Stimulated activated CD4-positive, alpha-beta T cell treated with anti-CD3 and anti-CD28 coated beads, TNF-alpha, amount 100 ng/mL, for 4 hours (primary cell): ENCODE measurements around the gene HMCN2.

Experiments used
- DNase-seq, 3 experiments: peaks; one replicate each; pipeline ENCODE4 v3.0.0-alpha.2; 2020; ENCODE audit warnings: low read depth in 3 of 3

Gene HMCN2

GRCh38 chr9:130308081-130308571, 42.6 kb downstream of the HMCN2 start:
- DNase-seq: no peak

DNA sequence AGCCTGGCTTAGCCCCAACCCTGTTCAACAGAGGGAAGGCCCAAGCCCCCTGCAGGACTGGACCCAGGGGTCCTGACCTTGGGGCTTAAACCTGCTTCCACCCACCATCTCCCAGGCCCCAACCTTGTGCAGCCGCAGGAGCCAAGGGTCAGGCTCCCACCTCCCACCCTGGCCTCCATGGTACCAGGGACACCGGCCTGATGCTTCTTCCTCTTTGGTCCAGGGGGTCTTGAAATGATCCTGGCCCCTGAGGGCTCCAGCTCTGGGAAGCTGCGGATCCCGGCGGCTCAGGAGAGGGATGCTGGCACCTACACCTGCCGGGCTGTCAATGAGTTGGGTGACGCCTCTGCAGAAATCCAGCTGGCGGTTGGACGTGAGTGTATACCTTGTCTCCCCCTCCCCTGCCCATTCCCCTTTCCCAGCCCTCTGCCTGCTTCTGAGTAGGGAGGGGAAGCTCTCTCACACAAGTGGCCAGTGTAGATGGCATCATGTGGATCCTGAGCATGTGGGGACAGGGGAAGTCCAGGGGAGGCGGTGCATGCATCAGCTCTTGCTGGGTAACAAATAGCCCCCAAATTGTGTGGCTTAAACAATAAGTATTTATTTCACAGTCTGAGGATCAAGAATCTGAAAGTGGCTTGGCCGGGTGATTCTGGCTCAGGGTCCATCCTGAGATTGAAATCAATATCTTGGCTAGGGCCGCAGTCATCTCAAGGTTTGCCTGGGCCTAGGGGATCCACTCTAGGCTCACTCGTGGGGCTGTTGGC, 44.3 kb downstream of the HMCN2 start:
- DNase-seq: no peak

DNA sequence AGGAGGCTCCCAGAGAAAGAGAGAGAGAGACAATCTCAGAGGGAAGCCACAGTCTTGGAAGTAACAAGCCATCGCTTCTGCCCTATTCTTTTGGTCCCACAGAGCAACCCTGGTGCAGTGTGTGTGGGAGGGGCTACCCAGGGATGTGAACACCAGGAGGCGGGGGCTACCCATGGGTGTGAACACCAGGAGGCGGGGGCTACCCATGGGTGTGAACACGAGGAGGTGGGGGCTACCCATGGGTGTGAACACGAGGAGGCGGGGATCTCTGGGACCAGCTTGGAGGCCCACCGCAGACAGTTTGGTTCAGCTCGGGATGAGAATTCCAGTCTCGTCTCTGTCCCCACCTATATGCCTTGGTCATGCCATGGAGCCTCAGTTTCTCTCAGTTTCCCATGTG, 44.9 kb downstream of the HMCN2 start:
- no peak for DNase-seq

- DNase-seq: no peak
These were observed 45.4 kb downstream of the HMCN2 start for GRCh38 chr9:130311003-130311402.

DNA sequence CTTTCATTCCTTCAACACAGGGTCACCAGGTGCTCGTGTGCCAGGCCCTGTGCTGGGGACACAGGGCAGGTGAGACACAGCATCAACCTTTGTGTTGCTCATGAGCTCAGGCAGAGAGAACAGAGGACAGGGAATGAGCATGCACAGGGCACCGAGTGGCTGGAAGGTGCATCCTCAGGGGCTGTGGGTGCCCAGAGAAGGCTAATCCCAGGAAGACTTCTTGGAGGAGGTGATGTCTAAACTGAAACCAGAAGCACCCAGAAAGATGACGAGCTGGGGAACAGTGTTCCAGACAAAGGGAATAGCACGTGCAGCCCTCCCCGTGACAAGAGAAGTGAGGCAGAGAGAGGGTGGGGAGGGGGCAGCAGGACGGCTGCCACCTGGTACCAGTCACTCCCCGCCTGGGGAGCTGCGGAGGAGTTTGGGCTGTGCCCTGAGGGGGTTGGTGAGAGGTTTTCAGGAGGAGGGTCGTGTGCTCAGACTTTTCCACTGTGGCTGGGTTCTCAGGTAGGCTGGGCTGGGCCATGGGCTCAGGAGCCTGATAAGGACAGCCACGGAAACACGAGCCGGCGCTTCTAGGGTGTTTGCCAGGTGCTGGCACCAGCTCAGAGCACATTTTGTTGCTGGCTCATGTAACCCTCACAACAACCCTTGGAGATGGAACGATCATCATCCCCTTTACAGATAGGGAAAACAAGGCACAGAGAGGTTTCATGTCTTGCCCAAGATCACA, 46.0 kb downstream of the HMCN2 start:
- DNase-seq: no peak

DNA sequence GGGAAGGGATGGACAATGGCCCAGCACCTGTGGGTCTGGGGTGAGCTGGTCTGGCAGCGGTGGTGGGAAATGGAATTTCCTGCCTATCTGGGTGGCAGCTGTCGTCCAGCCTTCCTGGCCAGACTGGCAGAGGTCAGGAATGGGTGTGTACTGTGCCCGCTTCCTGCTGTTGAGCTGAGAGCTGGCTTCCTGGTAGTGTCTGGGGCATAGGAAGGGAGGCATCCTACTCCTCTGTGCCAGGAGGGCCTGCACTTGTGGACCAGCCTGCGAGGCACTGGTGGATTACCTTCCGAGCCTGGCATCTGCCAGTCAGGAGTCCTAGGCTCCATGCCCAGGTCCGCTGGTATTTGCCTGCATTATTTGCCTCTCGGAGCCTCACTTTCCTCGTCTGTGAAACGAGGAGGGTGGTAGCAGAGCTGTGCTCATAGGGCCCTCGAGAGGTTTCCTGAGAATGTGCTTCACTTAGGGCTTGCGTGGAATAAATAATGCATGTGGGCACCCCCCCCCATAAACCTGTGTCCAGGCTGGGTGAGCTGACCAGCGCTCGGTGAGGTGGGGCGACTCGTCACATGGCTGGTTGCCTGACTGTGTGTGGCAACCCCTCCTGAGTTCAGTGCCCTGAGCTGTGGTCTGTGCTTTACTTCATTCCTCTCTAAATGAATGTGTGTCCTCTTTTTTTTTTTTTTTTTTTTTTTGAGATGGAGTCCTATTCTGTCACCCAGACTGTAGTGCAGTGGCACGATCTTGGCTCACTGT, 47.7 kb downstream of the HMCN2 start:
- no peak for DNase-seq

GRCh38 chr9:130315446-130316226, 50.1 kb downstream of the HMCN2 start:
- no peak for DNase-seq

DNA sequence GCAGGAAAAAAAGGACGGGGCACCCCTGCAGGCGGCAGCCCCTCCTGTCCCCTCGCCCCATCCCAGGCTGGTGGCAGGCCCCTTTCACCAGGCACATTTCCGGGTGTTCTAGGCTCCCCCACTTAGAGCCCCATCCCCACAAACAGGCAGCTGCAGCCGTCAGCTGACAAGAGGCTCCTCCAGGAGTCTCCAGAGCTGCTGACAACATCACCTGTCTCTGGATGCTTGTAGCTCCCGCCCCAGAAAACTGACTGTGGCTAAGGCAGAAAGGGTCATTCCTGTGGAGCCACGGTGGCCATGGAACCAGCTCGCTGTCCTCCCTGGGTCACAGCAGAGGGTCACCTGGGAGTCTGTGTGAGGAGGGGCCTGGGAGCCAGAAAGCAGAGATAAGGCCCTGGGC, 50.9 kb downstream of the HMCN2 start:
- no peak for DNase-seq

DNA sequence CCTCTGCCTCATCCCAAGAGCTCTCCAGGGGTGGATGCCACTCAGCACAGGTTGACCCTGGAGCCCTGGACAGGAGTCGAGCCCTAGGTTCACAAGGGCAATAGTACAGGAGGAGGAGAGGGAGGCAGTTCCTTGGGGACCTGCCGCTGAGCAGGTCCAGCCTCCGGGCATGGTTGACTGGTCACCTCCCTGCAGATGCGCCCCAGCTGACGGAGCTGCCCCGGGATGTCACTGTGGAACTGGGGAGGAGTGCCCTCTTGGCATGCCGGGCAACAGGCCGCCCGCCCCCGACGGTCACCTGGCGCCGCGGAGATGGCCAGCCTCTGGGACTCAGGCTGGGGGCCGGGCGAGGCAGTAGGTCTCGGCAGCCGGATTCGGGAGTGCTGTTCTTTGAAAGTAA, 53.7 kb downstream of the HMCN2 start:
- DNase-seq: no peak

GRCh38 chr9:130319944-130320712, 54.6 kb downstream of the HMCN2 start:
- no peak for DNase-seq

DNA sequence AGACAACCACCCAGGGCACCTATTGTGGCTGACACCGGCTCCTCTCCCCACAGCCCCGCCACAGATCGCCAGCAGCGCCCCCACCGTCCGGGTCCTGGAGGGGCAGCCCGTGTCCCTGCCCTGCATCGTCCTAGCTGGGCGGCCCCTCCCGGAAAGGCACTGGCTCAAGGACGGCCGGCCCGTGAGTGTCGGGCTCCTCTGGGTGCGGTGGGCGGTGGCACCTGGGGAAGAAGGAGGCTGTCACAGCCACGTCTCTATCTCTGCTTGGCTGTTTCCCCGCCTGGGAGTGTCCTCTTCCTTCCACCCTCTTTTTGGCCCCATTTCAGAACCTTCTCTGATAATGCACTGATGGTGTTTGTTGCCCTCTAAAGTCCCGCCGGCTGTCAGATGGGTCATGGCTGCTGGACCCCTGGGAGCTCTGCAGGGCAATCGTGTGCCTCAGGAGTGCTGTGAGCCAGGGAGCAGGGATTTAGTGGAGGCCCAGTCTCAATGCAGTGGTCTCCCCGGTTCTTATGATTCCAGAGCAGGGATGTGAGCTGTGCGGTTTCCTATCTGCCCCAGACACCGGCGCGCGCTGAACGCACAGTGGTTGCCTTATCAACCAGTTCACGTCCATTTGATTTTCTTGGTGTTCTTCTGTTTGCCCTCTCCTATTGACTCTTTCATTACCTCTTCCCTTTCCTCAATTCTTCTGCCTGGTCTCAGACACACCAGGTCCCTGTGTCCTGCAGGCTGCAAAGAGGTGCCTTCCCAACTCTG, 55.3 kb downstream of the HMCN2 start:
- no peak for DNase-seq

DNA sequence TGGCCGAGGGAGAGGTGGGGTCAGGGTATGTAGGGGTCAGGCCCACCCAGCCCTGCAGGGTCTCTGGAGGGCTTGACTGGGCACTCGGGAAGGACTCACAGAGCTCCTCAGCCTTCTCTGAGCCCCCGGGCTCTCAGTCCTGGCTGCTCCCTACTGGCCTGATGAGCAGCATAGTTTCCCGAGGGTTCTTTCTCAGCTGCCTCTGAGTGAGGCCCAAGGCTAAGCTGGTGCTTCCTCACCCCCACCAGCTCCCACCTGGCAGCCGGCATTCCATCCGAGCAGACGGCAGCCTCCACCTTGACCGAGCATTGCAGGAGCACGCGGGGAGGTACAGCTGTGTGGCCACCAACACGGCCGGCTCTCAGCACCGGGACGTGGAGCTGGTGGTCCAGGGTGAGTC, 56.0 kb downstream of the HMCN2 start:
- no peak for DNase-seq

GRCh38 chr9:130323051-130323745, 57.6 kb downstream of the HMCN2 start:
- DNase-seq: no peak

GRCh38 chr9:130325921-130326320, 60.4 kb downstream of the HMCN2 start:
- DNase-seq: no peak

DNA sequence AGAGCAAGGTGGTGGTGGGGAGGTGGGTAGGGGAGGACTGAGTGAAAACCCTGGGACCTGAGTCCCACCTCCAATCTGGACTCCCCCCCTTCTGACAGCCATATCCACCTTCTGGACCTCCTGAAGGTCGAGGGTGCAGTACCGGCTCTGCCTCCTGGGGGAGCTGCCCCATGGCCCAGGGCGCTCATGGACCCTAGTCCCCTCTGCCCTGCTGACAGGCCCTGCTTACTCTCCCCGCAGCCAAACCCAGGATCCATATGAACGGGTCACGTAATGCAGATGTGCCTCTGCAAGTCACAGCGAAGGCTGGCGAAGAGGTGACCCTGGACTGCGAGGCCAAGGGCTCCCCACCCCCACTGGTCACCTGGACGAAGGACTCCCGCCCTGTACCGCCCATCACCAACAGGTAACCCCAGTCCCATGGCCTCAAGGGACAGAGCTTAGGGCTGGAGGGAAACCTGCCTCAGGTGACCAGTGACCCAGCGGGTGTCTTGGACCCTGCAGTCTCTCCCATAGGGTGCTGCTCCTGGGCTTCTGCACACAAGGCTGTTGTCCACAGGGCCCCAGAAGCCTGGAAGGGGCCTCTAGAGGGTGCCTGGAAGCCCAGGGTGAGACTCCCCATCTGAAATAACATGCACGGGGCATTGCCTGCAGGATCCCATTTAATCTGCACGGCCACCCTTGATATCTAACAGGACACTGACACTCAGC, 61.7 kb downstream of the HMCN2 start:
- no peak for DNase-seq

- DNase-seq: no peak
These were observed 62.3 kb downstream of the HMCN2 start for GRCh38 chr9:130327781-130328348.

DNA sequence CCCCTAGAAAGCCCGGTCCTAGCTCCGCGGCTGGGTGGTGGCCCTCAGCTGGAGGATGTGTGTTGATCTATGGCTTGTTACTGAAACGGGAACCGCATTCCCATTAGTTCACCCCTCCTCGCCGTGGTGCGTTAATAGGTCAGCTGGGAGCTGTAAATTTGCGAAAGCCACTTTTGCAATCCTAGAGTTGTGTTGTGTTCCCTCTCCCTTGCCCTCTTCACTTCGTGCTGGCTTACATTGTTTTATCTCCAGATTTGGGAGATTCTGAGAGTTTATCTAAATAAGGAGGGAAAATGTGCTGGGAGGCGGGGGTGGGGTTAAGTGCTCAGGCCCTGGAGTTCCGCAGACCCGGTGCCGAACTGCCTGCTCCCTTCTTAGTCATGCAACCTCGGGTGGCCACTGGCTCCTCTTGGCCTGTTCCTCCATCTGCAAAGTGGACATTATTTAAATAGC, 62.8 kb downstream of the HMCN2 start:
- no peak for DNase-seq

DNA sequence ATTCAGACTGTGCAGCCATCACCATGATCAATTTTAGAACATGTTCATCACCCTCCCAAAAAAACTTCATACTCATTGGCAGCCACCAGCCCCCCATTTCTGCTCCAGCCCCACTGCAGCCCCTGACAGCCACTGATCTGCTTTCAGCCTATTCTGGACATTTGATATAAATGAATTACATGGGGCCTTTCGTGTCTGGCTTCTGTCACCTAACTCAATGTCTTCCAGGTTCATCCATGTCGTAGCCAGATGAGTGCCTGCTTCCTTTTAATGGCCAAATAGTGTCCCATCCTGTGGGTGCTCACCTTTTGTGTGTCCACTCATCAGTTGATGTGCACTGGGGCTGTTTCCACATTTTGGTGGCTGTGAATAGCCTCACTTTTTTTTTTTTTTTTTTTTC, 63.5 kb downstream of the HMCN2 start:
- no peak for DNase-seq
